ENCODE measurements around the gene TRIM17. TPM values are rescaled to one million over a fixed set of nuclear protein-coding genes. Genes with fewer than 3 reads are reported as not detected.

Gene TRIM17
- total and polyA plus RNA-seq, 2 of the 13 experiments (the other 11 are each of a cell fraction or from before 2014, with no cell fraction given) = 0.32 to 0.64 TPM

DNA sequence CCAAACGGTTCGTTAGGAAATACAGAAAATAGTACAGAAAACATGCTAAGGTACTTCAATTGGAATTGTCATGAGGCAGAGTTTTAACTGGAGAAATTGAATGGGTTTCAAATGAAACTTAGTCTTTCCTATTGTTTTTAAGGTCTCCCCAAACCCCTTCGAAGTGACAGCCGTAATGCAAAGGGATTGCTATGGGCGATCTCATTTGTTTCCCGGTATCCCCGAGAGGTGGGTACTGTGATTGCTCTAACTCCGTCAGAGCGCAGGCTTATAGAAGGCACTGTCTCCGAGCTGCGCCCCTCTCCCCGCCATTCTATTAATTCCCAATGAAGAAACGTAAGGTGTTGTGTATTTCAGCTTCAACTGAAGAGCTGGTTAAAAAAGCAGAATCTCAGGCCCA, 48.5 kb upstream of the TRIM17 start:
- in situ Hi-C loops (cut with HindIII; ENCODE audit: extremely low pct_ligation_motif_present, low pct_unique_long_range_greater_than_20kb) = no loop called here
- H3K27me3 ChIP-seq (ENCODE audit: control insufficient read depth in 1 of 2, insufficient read depth in 2 of 2, low read length in 2 of 2) = peaks cover 5 to 50% of the 10 kb centered on the region in 2 experiments; a peak in 4 of 5 replicates
- H3K4me3 ChIP-seq (replicated peaks in 1 of 3; ENCODE audit: insufficient read depth in 1 of 3, low read depth in 2 of 3, low read length in 3 of 3) = no peak overlapping the region
- no peak overlapping the region for H3K27ac ChIP-seq (ENCODE audit: extremely low read length, insufficient read depth, low read length)
- no peak for ATAC-seq
- WGBS (ENCODE audit: low lambda C conversion rate) = 51% methylated on average over 13 of the region's 13 CpGs
- TF ChIP-seq, protein P1, sequence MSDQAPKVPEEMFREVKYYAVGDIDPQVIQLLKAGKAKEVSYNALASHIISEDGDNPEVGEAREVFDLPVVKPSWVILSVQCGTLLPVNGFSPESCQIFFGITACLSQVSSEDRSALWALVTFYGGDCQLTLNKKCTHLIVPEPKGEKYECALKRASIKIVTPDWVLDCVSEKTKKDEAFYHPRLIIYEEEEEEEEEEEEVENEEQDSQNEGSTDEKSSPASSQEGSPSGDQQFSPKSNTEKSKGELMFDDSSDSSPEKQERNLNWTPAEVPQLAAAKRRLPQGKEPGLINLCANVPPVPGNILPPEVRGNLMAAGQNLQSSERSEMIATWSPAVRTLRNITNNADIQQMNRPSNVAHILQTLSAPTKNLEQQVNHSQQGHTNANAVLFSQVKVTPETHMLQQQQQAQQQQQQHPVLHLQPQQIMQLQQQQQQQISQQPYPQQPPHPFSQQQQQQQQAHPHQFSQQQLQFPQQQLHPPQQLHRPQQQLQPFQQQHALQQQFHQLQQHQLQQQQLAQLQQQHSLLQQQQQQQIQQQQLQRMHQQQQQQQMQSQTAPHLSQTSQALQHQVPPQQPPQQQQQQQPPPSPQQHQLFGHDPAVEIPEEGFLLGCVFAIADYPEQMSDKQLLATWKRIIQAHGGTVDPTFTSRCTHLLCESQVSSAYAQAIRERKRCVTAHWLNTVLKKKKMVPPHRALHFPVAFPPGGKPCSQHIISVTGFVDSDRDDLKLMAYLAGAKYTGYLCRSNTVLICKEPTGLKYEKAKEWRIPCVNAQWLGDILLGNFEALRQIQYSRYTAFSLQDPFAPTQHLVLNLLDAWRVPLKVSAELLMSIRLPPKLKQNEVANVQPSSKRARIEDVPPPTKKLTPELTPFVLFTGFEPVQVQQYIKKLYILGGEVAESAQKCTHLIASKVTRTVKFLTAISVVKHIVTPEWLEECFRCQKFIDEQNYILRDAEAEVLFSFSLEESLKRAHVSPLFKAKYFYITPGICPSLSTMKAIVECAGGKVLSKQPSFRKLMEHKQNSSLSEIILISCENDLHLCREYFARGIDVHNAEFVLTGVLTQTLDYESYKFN (CRISPR knock-in tag; conservative IDR thresholded peaks at IDR 0.05) = no peak
- no peak for TF ChIP-seq MZF1 (CRISPR knock-in tag; IDR thresholded peaks at IDR 0.05; ENCODE audit: borderline replicate concordance)
- TF ChIP-seq, protein P2, sequence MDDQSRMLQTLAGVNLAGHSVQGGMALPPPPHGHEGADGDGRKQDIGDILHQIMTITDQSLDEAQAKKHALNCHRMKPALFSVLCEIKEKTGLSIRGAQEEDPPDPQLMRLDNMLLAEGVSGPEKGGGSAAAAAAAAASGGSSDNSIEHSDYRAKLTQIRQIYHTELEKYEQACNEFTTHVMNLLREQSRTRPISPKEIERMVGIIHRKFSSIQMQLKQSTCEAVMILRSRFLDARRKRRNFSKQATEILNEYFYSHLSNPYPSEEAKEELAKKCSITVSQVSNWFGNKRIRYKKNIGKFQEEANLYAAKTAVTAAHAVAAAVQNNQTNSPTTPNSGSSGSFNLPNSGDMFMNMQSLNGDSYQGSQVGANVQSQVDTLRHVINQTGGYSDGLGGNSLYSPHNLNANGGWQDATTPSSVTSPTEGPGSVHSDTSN (CRISPR knock-in tag; IDR thresholded peaks at IDR 0.05; ENCODE audit: borderline replicate concordance) = no peak
- TF ChIP-seq ZMYM3 (CRISPR knock-in tag; IDR thresholded peaks at IDR 0.05) = no peak
- TF ChIP-seq ETV6 (CRISPR knock-in tag; conservative IDR thresholded peaks at IDR 0.05) = no peak
- TF ChIP-seq PHF8 (CRISPR knock-in tag; IDR thresholded peaks at IDR 0.05) = no peak
- no peak for TF ChIP-seq TMF1 (CRISPR knock-in tag; IDR thresholded peaks at IDR 0.05; ENCODE audit: low read depth)
- POLR2A ChIA-PET = no interaction called here
- H3K36me3 ChIP-seq (replicated peaks in 1 of 2; ENCODE audit: control insufficient read depth in 1 of 2, insufficient read depth in 2 of 2, low read length in 2 of 2) = no peaks in the 10 kb centered on the region
- intact Hi-C loops (cut with micrococcal nuclease; ENCODE audit: unreplicated experiment) = no loop called here
- no peaks in the 10 kb centered on the region for H3K79me2 ChIP-seq (ENCODE audit: insufficient read depth, low read length)
- DNase-seq (ENCODE audit: low spot score) = no peak
- H3K4me1 ChIP-seq (ENCODE audit: insufficient read depth, low read length) = peaks cover 5% of the 10 kb centered on the region; the same call in 1 of the 2 replicates
- no TSS peak for BruUV-seq (replicated peaks)
- CTCF ChIA-PET (ENCODE audit: low intra/inter-chr PET ratio, low total read pairs) = no interaction called here
- FAIRE-seq = no peak
- H2AFZ ChIP-seq (ENCODE audit: low read length) = no peak overlapping the region
- H3K9me3 ChIP-seq (ENCODE audit: low read length) = no peaks in the 10 kb centered on the region
- no peaks in the 10 kb centered on the region for H4K20me1 ChIP-seq (ENCODE audit: insufficient read depth, low read length)
- H3K9ac ChIP-seq (ENCODE audit: insufficient read depth, low read depth, low read length) = no peak overlapping the region
- no peak overlapping the region for H3K4me2 ChIP-seq (ENCODE audit: low read depth, low read length)
